Stimulated activated CD8-positive, alpha-beta memory T cell treated with anti-CD3 and anti-CD28 coated beads, Interleukin-4, amount 100 ng/mL, for 1 hour (primary cell): Measurements from ENCODE around the gene RLF.
A peak's percentile ranks its signal among the peaks of the same experiment; 100 is the strongest.

Source experiments
- DNase-seq, 2 donors: peaks; one replicate each; pipeline ENCODE4 v3.0.0-alpha.2; 2020; ENCODE audit warnings: low read depth in 2 of 2, low spot score in 1 of 2

Gene RLF

DNA sequence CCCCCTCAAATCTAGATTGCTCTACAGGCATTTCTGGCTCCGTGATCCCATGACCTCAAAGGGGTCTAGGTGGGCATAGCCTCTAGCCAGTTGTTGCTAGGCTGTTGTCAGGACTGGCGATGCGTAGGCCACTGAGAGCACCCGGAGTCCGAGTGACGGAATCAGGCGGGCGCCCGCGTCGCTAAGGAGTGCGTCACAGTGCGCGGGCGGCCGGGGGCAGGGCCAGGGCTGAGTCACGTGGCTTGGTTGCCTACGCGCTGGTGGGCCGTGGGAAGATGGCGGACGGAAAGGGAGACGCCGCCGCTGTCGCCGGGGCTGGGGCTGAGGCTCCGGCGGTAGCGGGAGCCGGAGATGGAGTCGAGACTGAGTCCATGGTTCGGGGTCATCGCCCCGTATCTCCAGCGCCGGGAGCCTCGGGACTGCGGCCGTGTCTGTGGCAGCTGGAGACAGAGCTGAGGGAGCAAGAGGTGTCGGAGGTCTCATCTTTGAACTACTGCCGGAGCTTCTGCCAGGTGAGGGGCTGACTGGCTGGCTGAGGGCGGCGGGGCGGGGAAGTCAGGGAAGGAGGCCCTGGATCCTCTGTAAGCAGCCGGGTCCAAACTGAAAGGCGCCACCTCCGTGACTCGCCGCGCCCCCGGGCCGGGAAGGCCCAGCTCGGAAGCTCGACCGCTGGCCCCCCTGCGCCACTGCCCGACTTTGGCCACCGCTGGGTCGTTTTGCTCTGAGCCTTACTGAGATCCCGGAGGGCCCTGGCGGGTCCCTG, at the start of gene RLF:
RLF (plus strand) TSS at position 263 of the 763 bp plus-strand sequence; CDS start at position 276, 13 bp downstream.
- peak; percentile 83 to 90 for DNase-seq

GRCh38 chr1:40114400-40114799, 46.8 kb upstream of the RLF start:
- DNase-seq, result no peak

DNA sequence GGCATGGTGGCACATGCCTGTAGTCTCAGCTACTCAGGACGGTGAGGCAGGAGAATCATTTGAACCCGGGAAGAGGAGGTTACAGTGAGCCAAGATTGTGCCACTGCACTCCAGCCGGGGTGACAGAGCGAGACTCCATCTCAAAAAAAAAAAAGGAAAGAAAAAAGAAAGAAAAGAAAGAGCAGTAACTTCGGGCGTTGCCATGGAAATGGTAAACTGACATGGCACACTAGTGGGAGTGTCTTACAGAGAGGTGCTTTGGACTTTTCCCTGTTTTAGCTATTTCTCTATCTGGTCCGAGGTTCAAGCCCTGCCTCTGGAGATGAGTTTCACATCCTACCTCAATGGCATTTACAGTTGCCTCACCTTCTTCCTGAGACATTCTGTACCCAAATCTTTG, 41.1 kb upstream of the RLF start:
- no peak for DNase-seq

DNA sequence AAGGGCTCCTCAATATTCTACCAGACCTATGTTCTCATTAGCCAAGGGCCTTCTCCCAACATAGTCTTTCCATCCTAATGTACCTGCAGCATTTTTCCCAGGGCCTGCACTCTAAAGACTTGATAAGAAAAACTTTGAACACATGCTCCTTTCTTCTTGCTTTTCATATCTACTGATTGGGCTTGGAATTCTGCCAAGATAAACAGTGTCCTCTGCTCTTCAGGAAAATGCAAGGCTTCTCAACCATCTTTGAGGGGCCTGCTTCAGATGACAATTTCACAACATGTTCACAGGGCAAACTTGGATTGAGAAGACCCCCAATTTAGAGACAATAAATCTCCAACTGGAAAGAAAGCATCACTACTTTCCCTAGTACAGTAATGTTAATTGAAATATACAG, 38.3 kb upstream of the RLF start:
- DNase-seq, result no peak

GRCh38 chr1:40130892-40131291, 30.3 kb upstream of the RLF start:
- DNase-seq, result no peak

DNA sequence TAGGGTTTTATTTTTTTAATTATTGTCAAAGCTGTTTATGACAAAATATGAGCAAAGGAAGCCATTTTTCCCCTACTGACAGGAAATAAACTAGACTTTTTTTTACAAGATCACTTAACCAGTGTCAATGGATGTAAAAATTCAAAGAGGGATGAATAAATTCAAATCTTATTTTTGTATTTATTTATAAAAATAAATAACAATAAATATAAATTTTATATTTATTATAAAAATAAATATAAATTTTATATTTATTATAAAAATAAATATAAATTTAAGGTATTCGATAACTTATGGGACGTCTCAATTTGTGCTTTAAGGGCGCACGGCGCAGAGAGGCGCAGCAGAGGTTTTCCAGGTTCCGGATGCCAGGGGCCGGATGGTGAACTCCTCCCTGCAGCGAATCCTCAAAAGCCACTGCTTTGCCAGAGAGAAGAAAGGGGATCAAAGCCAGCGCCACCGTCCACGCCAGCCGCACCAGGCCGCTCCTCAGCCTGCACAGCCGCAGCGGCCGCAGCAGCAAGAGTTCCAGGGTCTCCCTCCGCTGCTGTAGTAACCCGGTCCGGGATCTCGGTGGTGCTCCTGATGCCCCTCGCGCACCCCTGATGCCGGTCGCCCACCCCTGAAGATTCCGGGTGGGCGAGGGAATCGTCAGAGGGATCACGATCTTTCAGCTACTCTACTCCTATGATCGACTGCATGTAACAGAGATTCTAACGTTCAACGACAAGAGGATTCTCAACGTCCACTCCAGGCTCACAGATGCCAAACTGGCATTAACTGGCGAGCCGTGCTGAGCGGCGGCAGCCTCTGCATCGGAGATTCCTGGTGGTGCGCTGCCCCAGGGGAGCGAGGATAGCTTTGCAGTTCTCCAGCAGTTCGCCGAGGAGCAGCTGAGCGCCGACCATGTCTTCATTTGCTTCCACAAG, 28.5 kb upstream of the RLF start:
- no peak for DNase-seq

GRCh38 chr1:40133312-40133665, 27.9 kb upstream of the RLF start:
- DNase-seq, result no peak

GRCh38 chr1:40133839-40134238, 27.3 kb upstream of the RLF start:
- no peak for DNase-seq

- DNase-seq, result no peak
These were observed 20.8 kb upstream of the RLF start for GRCh38 chr1:40140211-40140973.

GRCh38 chr1:40141878-40142535, 19.2 kb upstream of the RLF start:
- no peak for DNase-seq

DNA sequence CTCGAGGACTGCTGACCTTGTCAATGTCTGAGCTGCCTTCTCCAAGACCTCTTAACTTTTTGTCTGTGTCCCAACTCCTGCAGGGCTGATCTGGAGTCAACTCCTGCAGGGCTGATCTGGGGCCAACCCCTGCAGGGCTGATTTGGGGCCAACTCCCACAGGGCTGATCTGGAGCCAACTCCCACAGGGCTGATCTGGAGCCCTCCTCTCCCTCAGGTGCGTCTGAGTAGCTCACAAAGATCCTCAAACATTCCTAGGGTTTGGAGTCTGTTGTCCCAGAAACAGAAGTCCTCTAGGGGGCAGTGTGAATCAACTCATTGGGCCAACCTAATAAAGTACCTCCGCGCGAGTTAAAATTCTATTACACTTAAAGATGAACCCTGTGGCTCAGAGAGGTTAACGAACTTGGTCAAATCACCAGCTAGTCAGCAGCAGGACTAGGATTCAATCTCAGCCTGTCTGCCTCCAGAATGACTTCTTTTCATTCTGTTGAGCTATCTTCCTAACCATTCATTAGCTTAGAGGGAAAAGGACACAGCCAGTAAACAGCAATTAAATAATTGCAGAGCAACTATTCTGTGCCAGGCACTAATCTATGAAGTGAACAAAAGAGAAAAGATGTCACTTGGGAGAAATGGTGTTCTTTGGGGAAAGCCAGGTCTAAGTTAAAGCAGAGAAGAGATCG, 17.2 kb upstream of the RLF start:
- DNase-seq, result peak in 1 of 2 donors; percentile 19

DNA sequence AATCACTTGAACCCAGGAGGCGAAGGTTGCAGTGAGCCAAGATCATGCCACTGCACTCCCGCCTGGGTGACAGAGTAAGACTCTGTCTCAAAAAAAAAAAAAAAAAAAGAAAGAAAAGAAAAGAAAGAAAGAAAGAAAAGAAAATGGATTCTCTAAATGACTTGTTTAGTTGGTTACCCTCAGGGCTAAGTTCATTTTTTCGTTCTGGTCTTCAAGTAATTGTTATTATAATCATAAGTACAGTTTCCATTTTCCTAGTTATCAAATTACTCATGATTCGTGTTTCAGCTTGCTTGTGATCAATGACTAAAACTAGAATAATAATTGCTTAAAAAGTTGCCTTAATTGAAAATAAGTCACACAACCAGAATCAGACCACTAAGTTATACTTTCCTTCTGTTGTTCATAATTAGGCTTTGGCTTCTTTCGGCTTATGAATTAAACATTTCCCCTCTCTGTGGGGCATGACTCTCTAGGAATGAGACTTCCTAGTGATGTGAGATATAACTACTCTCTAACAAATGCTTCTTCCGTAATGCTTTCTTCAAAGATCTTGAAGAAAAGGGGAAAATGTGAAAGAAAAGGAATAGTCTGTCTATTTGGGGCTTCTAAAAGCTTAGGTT, 9.6 kb upstream of the RLF start:
- DNase-seq, result no peak

- DNase-seq, result no peak
These were observed 8.0 kb upstream of the RLF start for GRCh38 chr1:40153073-40153770.

DNA sequence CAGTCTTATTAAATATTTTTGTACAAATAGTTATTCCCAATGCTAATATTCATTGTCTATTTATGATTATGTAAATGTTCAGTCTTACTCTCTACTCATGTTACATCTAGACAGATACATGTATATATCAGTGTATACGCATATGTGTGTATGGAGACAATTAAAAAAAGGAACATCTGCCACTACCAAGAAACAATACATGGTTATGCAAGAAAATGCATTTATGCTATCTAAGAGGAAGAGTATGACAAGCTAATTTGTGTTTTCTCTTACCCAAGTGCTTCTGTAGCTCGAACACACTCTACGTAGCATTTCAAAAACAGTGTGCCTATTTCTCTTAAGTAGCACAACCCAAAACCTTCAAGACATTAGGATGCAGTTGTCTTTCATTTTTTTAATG, 6.1 kb upstream of the RLF start:
- DNase-seq, result no peak

DNA sequence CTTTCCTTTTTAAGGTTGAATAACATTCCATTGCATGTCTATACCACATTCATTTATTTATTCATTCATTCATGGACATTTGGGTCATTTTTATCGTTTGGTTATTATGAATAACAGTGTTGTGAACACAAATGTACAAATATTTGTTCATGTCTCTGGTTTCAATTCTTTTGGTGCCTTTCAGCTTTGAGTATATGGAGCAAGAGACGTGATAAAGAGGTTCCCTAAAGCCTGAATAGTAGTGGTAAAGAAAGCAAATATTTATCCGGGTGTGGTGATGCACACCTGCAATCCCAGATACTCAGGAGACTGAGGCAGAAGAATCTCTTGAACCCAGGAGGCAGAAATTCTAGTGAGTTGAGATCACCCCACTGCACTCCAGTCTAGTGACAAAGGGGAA, 5.3 kb upstream of the RLF start:
- no peak for DNase-seq

- no peak for DNase-seq
These were observed 422 bp upstream of the RLF start for GRCh38 chr1:40160806-40161124.

DNA sequence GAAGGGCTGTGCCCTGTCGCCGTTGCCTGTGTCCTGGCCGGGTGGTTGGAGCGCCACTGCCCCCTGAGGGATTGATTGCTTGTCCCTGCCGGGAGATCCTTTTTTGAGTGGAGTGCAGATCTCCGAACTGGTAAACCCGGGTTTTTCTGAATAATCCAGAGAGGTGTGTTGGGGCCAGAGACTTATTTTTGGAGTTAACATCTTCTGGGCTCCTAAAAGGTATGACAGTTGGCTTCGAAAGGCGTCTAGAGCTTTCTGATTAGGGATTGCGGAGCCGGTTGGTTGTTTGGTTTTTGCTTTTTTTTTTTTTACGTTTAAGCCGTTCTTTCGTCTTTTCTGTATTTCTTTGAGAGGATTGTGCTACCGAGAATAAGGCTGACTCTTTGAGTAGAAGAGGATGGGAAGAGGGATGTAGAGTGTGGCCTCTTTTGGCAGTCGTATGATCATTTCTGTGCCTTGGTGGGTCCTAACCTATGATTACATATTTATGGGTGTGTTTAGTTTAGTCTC, 756 bp downstream of the RLF start:
- DNase-seq, result no peak

DNA sequence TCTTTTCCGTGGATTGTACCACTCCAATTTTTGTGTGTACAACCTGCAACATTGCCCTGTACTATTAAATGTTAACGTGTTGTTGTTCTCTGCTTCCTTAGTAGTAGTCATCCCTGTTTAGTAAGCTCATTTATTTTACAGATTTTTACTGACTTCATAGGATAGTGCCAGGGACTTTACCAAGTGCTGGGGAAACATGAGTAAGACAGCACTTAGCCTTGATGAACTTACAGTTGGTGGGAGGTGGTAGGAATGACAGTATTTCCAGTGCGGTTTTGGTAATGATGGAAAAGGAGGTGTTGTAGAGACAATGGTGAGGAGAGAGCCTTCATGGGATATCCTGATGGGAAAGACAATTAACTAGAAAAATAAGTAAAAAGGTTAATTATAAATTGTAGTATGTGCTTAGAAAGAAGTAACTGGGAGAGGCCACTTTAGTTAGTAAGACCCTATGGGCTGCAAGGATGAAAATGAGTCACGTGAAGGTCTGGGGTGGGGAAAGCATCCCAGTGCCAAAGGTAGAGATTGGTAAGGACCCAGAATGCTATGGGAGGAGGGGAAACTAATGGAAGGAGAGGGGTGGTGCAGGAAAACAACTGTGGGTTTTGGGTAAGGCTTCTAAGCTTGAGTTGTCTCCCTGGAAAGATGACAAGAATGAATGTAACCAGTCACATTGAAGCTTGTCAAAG, 1.7 kb downstream of the RLF start:
- DNase-seq, result no peak

GRCh38 chr1:40167317-40167716, 6.1 kb downstream of the RLF start:
- no peak for DNase-seq
